HepG2 (cell line): ENCODE data around the gene ANAPC1. TPM values are rescaled to one million over a fixed set of nuclear protein-coding genes. Genes with fewer than 3 reads are reported as not detected.

Experiments used
- ATRX ChIP-seq: sonication (generic); formaldehyde crosslinking; IDR thresholded peaks from 2 replicates; pipeline ENCODE4 v1.4.0; 2020; ENCODE audit warnings: missing genetic modification reagents, borderline replicate concordance
- BRD4 ChIP-seq: sonication (generic); formaldehyde crosslinking; IDR thresholded peaks from 2 replicates; pipeline ENCODE4 v1.4.0; 2020; ENCODE audit warnings: missing genetic modification reagents
- CBX2 ChIP-seq, 2 experiments: fragments of 200-600 bp in 1 of 2; sonication (generic); formaldehyde crosslinking in 1 of 2; IDR thresholded peaks; 2 replicates each; pipeline versions ENCODE4 v1.7.0 to v1.8.1; 2018 to 2022; ENCODE audit warnings: low read depth in 2 of 2, low read length in 1 of 2, mild to moderate bottlenecking in 1 of 2, missing genetic modification reagents in 1 of 2
- FOXA1 ChIP-seq, 2 experiments: fragments of 450-650 bp in 1 of 2; sonication (generic) in 1 of 2; formaldehyde crosslinking in 1 of 2; IDR thresholded peaks; 2 replicates each; pipeline versions ENCODE4 v1.4.0 to v1.6.1; 2016 to 2020; ENCODE audit warnings: missing genetic modification reagents in 1 of 2
- GATA4 ChIP-seq: sonication (generic); IDR thresholded peaks from 2 replicates; pipeline ENCODE4 v1.6.1; 2016; ENCODE audit warnings: antibody characterized with exemption, low read depth, borderline replicate concordance
- GLI4 ChIP-seq: sonication (generic); formaldehyde crosslinking; IDR thresholded peaks from 2 replicates; pipeline ENCODE4 v1.5.1; 2020; ENCODE audit warnings: missing genetic modification reagents, mild to moderate bottlenecking, moderate library complexity, borderline replicate concordance
- HCFC1 ChIP-seq: fragments of 150-350 bp; IDR thresholded peaks from 2 replicates; pipeline ENCODE4 v1.6.1; 2014; ENCODE audit warnings: low read depth, low read length
- MBD4 ChIP-seq: IDR thresholded peaks from 2 replicates; pipeline ENCODE4 v1.6.1; 2012; ENCODE audit warnings: low read length, inconsistent platforms, borderline replicate concordance
- NFYB ChIP-seq: sonication (generic); formaldehyde crosslinking; IDR thresholded peaks from 2 replicates; pipeline ENCODE4 v1.4.0; 2020; ENCODE audit warnings: missing genetic modification reagents
- NR2C2 ChIP-seq: sonication (generic); formaldehyde crosslinking; IDR thresholded peaks from 2 replicates; pipeline ENCODE4 v1.4.0; 2020; ENCODE audit warnings: missing genetic modification reagents, mild to moderate bottlenecking, moderate library complexity, borderline replicate concordance
- NR3C1 ChIP-seq: sonication (generic); formaldehyde crosslinking; IDR thresholded peaks from 2 replicates; pipeline ENCODE4 v1.4.0; 2020; ENCODE audit warnings: missing genetic modification reagents
- PITX1 ChIP-seq: sonication (generic); formaldehyde crosslinking; IDR thresholded peaks from 2 replicates; pipeline ENCODE4 v1.5.1; 2020; ENCODE audit warnings: mild to moderate bottlenecking, missing genetic modification reagents
- SP5 ChIP-seq: IDR thresholded peaks from 2 replicates; pipeline ENCODE4 v1.6.1; 2016; ENCODE audit warnings: low read depth, borderline replicate concordance
- SRSF9 ChIP-seq: fragments of 200-400 bp; formaldehyde crosslinking; IDR thresholded peaks from 2 replicates; pipeline ENCODE4 v1.6.1; 2018; ENCODE audit warnings: borderline replicate concordance, mild to moderate bottlenecking, low read depth, low read length; ENCODE audit not compliant: insufficient read depth, poor library complexity, severe bottlenecking
- SRY ChIP-seq: sonication (generic); formaldehyde crosslinking; IDR thresholded peaks from 2 replicates; pipeline ENCODE4 v1.8.0; 2022; ENCODE audit warnings: mild to moderate bottlenecking, missing genetic modification reagents
- THAP11 ChIP-seq: IDR thresholded peaks from 2 replicates; pipeline ENCODE4 v1.6.1; 2016; ENCODE audit warnings: missing biosample characterization, missing genetic modification reagents
- ZKSCAN1 ChIP-seq: fragments of 150-350 bp; IDR thresholded peaks from 2 replicates; pipeline ENCODE4 v1.6.1; 2014; ENCODE audit warnings: low read length
- ZNF598 ChIP-seq: sonication (generic); formaldehyde crosslinking; IDR thresholded peaks from 2 replicates; pipeline ENCODE4 v1.5.1; 2020; ENCODE audit warnings: mild to moderate bottlenecking, missing genetic modification reagents, borderline replicate concordance
- ZNF792 ChIP-seq: IDR thresholded peaks from 2 replicates; pipeline ENCODE4 v1.6.1; 2016
- polyA plus RNA-seq, 8 experiments: library from polyadenylated mRNA; depleted of rRNA in 3 of 8; stranded (reverse) in 7 of 8; unstranded in 1 of 8; fragments of >200 nt; fragmentation: Illumina TruSeq in 4 of 8; extraction: Trizol in 4 of 8; gene quantifications; 2 replicates each; pipeline versions ENCODE4 v1.2.1 to v1.2.3, GENCODE V29; 2011 to 2016; ENCODE audit warnings: low read depth in 4 of 8, missing spikeins in 1 of 8, mixed read lengths in 1 of 8; ENCODE audit not compliant: insufficient read depth in 1 of 8
- total RNA-seq, 5 experiments: library from RNA; depleted of rRNA; stranded (reverse); fragments of >200 nt; fragmentation: Illumina TruSeq; extraction: Trizol; gene quantifications; 2 replicates each; pipeline ENCODE4 v1.2.3, GENCODE V29; 2016; ENCODE audit warnings: low read depth in 1 of 5
- TF ChIP-seq, protein P1 (sequence below): IDR thresholded peaks from 2 replicates; pipeline ENCODE4 v1.6.1; 2016; ENCODE audit warnings: missing compliant biosample characterization, missing genetic modification reagents, borderline replicate concordance
- TF ChIP-seq, protein P2 (sequence below): sonication (generic); formaldehyde crosslinking; IDR thresholded peaks from 2 replicates; pipeline ENCODE4 v1.4.0; 2020; ENCODE audit warnings: missing genetic modification reagents
- TF ChIP-seq, protein P3 (sequence below): sonication (generic); formaldehyde crosslinking; IDR thresholded peaks from 2 replicates; pipeline ENCODE4 v1.4.0; 2020; ENCODE audit warnings: mild to moderate bottlenecking, missing genetic modification reagents

ANAPC1 gene
- total and polyA plus RNA-seq, 2 of the 13 experiments (the other 11 are each of a cell fraction or from before 2014, with no cell fraction given): 50.0 to 89.7 TPM

DNA sequence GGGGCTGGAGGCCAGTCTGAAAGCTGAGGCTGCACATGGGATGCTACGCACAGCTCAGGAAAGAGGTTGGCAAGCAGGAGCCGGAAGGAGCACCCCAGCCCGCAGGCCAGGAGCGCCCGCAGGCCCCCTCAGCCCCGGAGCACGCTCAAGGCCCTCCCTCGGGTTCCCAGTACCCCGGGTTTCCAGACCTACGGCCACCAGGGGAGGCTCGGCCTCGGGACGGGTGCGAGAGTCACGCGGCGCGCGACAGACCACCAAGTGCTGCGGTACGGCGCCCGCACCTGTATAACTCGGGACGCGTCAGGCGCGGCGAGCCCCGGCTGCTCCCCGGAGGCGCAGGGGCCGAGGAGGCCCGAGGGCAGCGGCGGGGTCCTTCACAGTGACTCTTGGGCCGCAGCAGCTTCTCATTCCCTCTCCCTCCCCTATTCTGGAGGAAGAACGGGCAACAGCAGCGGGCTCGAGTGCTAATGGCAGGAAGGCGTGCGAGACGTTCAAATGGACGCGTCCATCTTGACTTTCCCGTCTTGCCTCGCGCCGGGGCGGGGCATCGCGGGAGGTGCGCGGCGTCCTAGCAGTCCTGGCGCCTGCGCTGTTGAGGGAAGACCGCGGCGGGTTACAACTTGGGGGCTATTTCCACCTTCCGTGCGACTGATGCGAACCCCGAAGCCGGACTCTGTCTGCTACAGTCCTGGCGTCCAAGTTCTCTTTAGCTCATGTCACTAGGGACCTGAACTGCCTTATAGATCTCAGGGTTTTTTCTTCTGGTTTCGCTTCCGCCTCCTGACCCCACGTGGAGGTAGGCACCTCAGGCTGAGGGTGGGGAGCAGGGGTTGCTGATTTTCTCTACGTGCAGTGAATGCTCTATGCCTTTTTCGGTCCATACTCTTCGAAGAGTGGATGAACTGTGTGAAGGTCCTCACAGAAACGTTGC lies at the start of gene ANAPC1 (continued):
- TF ChIP-seq, protein P1, sequence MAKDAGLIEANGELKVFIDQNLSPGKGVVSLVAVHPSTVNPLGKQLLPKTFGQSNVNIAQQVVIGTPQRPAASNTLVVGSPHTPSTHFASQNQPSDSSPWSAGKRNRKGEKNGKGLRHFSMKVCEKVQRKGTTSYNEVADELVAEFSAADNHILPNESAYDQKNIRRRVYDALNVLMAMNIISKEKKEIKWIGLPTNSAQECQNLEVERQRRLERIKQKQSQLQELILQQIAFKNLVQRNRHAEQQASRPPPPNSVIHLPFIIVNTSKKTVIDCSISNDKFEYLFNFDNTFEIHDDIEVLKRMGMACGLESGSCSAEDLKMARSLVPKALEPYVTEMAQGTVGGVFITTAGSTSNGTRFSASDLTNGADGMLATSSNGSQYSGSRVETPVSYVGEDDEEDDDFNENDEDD: peak; percentile 88; the same call in 1 of the 2 replicates
- TF ChIP-seq SRSF9: no peak
- TF ChIP-seq ZNF598 (CRISPR knock-in tag): peak; percentile 85; the same call in 1 of the 2 replicates
- peak; percentile 70; the same call in 1 of the 2 replicates for TF ChIP-seq GATA4
- TF ChIP-seq MBD4: no peak
- TF ChIP-seq NFYB (CRISPR knock-in tag): peak; percentile 25
- TF ChIP-seq NR2C2: no peak; the same call in 1 of the 2 replicates
- TF ChIP-seq NR3C1 (CRISPR knock-in tag): no peak
- no peak for TF ChIP-seq ATRX
- TF ChIP-seq ZKSCAN1: no peak
- TF ChIP-seq THAP11 (CRISPR knock-in tag): peak; percentile 89
- peak; percentile 57; the same call in 1 of the 2 replicates for TF ChIP-seq SP5 (CRISPR knock-in tag)
- TF ChIP-seq GLI4 (CRISPR knock-in tag): peak; percentile 70; the same call in 1 of the 2 replicates
- peak; percentile 58; the same call in 1 of the 2 replicates for TF ChIP-seq PITX1 (CRISPR knock-in tag)
- TF ChIP-seq BRD4 (CRISPR knock-in tag): peak; percentile 99
- TF ChIP-seq FOXA1 (IDR thresholded peaks at IDR 0.05): no peak
- TF ChIP-seq FOXA1 (CRISPR knock-in tag; IDR thresholded peaks at IDR 0.05): 0 out of 2 replicates have a peak, but pooled peaks have one; percentile 37
- TF ChIP-seq ZNF792: peak; percentile 78
- TF ChIP-seq, protein P2, sequence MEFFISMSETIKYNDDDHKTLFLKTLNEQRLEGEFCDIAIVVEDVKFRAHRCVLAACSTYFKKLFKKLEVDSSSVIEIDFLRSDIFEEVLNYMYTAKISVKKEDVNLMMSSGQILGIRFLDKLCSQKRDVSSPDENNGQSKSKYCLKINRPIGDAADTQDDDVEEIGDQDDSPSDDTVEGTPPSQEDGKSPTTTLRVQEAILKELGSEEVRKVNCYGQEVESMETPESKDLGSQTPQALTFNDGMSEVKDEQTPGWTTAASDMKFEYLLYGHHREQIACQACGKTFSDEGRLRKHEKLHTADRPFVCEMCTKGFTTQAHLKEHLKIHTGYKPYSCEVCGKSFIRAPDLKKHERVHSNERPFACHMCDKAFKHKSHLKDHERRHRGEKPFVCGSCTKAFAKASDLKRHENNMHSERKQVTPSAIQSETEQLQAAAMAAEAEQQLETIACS (CRISPR knock-in tag): 0 out of 2 replicates have a peak, but pooled peaks have one; percentile 26
- TF ChIP-seq SRY (CRISPR knock-in tag): peak; percentile 63; the same call in 1 of the 2 replicates
- TF ChIP-seq HCFC1: peak; percentile 2; the same call in 1 of the 2 replicates
- TF ChIP-seq, protein P3, sequence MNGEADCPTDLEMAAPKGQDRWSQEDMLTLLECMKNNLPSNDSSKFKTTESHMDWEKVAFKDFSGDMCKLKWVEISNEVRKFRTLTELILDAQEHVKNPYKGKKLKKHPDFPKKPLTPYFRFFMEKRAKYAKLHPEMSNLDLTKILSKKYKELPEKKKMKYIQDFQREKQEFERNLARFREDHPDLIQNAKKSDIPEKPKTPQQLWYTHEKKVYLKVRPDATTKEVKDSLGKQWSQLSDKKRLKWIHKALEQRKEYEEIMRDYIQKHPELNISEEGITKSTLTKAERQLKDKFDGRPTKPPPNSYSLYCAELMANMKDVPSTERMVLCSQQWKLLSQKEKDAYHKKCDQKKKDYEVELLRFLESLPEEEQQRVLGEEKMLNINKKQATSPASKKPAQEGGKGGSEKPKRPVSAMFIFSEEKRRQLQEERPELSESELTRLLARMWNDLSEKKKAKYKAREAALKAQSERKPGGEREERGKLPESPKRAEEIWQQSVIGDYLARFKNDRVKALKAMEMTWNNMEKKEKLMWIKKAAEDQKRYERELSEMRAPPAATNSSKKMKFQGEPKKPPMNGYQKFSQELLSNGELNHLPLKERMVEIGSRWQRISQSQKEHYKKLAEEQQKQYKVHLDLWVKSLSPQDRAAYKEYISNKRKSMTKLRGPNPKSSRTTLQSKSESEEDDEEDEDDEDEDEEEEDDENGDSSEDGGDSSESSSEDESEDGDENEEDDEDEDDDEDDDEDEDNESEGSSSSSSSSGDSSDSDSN (CRISPR knock-in tag): peak; percentile 97
- TF ChIP-seq CBX2 (IDR thresholded peaks at IDR 0.05; ENCODE audit: low read depth, low read length): no peak
- no peak for TF ChIP-seq CBX2 (CRISPR knock-in tag; IDR thresholded peaks at IDR 0.05; ENCODE audit: low read depth)
